ENCODE measurements around the gene BMI1.

BMI1 gene

GRCh38 chr10:22319980-22320558 lies 830 bp upstream of the BMI1 start:
- peak in 1 of 5 experiments; percentile 14 for DNase-seq

- peak; percentile 31 to 77 (median 52) for DNase-seq
These were observed 441 bp downstream of the BMI1 start for GRCh38 chr10:22321156-22321923.

- peak in 2 of 5 experiments; percentile 24 to 45 for DNase-seq
These were observed 1.2 kb downstream of the BMI1 start for GRCh38 chr10:22321924-22322640.

- DNase-seq, result no peak
These were observed 1.8 kb downstream of the BMI1 start for GRCh38 chr10:22322641-22323160.

- no peak for DNase-seq
These were observed 2.8 kb downstream of the BMI1 start for GRCh38 chr10:22323538-22324305.

GRCh38 chr10:22324413-22324812 lies 3.5 kb downstream of the BMI1 start:
- no peak for DNase-seq

- no peak for DNase-seq
These were observed 4.0 kb downstream of the BMI1 start for GRCh38 chr10:22324893-22325271.

GRCh38 chr10:22325272-22326144 lies 4.6 kb downstream of the BMI1 start:
- peak; percentile 43 to 80 (median 74) for DNase-seq

GRCh38 chr10:22326145-22326702 lies 5.3 kb downstream of the BMI1 start:
- DNase-seq, result no peak

- no peak for DNase-seq
These were observed 8.3 kb downstream of the BMI1 start for GRCh38 chr10:22329150-22329549.

- DNase-seq, result no peak
These were observed 11.3 kb downstream of the BMI1 start for GRCh38 chr10:22332116-22332692.

- DNase-seq, result peak in 2 of 5 experiments; percentile 62 to 86
These were observed 12.5 kb downstream of the BMI1 start for GRCh38 chr10:22333167-22333974.

GRCh38 chr10:22333975-22334282 lies 13.0 kb downstream of the BMI1 start:
- DNase-seq, result no peak

- DNase-seq, result no peak
These were observed 13.7 kb downstream of the BMI1 start for GRCh38 chr10:22334414-22335172.

GRCh38 chr10:22335173-22335933 lies 14.5 kb downstream of the BMI1 start:
- peak; percentile 38 to 92 (median 71) for DNase-seq

GRCh38 chr10:22338185-22338900 lies 17.4 kb downstream of the BMI1 start:
- DNase-seq, result no peak

GRCh38 chr10:22338931-22339330 lies 18.0 kb downstream of the BMI1 start:
- no peak for DNase-seq

GRCh38 chr10:22339761-22340328 lies 18.9 kb downstream of the BMI1 start:
- DNase-seq, result no peak

Measured in T-helper 2 cell (primary cell).